ENCODE results near the gene TNFAIP1. TPM values are rescaled to one million over a fixed set of nuclear protein-coding genes. Genes with fewer than 3 reads are reported as not detected.

The TNFAIP1 gene
- total RNA-seq, 2 donors from 2014 or later, result 28.1 to 47.6 TPM

DNA sequence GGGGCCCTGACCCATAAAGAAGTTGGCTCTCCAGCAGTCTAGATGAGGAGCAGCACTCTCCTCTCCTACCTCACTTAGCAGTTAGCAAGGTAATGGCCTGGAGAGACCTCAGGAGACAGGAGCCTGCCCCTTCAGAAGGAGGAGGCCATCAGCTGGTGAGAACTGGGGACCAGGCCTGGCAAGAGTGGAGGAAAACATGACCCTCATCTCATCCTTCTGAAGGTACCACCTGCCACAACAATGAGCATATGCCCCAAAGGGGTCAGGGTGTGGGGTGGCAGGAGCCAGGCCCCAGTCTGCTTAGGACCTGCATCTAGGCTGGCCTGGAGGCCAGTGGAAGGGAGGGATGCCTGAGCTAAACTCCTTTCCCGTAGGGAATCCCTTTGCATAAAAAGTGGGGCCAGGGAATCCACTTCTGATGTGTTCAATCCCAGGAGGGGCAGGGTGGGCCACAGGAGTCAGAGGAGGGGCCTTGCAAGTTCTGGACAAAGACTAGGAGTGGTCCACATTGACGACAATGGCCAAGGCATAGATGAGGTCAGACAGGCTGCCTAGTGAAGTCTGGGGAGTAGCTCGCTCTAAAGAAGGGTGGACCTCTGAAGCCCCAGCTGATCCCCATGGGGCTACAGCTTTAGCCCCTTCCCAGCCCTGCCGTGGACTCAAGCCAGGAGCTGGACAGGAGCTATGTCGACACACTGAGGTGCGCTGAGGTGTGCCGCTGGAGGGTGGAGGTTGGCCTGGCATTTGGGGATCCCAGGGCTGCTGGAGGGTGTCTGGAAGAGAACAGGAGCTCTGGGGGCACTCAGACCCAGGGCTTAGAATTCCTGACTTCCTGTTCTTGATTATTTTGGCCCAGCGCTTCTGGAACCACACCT is 28.5 kb downstream of the TNFAIP1 start:
- Histone ChIP-seq H3K36me3 (peaks cover 51% of the 10 kb centered on the region), H3K27ac (no peak overlapping the region), H3K4me3 (no peak overlapping the region), H3K4me1 (no peaks in the 10 kb centered on the region), H3K9me3 (no peaks in the 10 kb centered on the region), H3K27me3 (no peaks in the 10 kb centered on the region)
- TF ChIP-seq, protein P1, sequence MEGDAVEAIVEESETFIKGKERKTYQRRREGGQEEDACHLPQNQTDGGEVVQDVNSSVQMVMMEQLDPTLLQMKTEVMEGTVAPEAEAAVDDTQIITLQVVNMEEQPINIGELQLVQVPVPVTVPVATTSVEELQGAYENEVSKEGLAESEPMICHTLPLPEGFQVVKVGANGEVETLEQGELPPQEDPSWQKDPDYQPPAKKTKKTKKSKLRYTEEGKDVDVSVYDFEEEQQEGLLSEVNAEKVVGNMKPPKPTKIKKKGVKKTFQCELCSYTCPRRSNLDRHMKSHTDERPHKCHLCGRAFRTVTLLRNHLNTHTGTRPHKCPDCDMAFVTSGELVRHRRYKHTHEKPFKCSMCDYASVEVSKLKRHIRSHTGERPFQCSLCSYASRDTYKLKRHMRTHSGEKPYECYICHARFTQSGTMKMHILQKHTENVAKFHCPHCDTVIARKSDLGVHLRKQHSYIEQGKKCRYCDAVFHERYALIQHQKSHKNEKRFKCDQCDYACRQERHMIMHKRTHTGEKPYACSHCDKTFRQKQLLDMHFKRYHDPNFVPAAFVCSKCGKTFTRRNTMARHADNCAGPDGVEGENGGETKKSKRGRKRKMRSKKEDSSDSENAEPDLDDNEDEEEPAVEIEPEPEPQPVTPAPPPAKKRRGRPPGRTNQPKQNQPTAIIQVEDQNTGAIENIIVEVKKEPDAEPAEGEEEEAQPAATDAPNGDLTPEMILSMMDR (IDR thresholded peaks at IDR 0.05), result no peak
- DNase-seq (ENCODE audit: low spot score), result no peak

DNA sequence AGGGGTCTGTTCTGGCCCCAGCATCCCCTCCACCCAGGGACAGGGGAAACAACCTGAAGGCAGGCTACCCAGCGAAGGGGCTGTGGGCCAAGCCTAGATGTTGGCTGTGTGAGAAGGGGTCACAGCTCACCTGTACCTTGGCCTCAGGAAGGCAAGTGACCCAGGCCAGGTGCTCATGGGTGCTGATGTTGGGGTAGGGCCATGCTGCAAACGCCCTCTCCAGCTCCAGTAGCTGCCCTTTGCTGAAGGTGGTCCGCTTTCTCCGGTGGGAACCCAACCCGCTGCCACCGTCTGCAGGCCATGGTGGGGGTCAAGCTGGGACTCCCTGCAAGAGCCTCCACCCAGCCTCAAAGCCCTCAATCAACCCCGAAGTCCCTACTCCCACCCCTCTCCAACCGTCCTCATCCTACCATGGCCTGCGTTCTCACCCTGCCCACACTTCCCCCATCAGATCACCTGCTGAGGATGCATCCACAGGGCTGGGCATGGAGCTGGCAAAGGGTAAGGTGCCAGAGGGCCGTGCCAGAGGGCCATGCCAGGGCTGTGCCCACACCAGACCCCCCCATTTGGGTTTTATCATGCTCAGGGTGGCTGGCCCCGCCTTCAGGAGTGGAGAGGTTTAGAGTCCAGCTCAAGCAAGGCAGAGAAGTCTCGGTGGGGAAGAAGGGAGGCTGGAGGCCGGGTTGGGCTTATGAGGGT is 29.3 kb downstream of the TNFAIP1 start, which contains the start of gene SEBOX:
SEBOX (minus strand) TSS at position 535 of the 699 bp plus-strand sequence; CDS start at position 487, 48 bp downstream.
- DNase-seq (ENCODE audit: low spot score), result no peak
- Histone ChIP-seq H3K36me3 (peaks cover 43% of the 10 kb centered on the region), H3K4me3 (no peak within 1 kb of the TSS), H3K27ac (no peak within 1 kb of the TSS), H3K4me1 (peaks cover 0 to under 1% of the 10 kb centered on the region in 2 donors), H3K9me3 (no peaks in the 10 kb centered on the region), H3K27me3 (no peaks in the 10 kb centered on the region)
- TF ChIP-seq, protein P1 (IDR thresholded peaks at IDR 0.05), result no peak

DNA sequence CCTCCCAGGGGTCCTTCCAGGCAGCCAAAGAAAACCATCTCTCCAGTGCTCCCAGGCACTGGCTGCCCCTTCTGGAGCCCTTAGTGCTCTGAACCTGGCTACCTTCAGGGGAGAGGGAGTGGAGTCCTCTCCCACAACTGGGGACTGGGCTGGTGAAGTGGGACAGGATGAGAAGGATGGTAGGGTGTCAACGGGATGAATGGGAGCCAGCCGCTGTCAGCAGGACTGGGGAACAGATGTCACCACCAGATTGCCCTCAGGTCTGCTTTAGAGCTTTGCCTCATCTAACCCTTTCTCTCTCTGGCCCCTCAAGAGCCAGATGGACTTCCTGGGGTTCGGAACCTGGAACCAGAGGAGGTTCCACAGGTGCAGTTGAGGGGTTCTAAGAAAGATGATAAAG is 29.9 kb downstream of the TNFAIP1 start:
- Histone ChIP-seq H3K27me3 (no peaks in the 10 kb centered on the region), H3K9me3 (no peaks in the 10 kb centered on the region), H3K4me1 (peaks cover 0 to 7% of the 10 kb centered on the region in 2 donors), H3K27ac (no peak overlapping the region), H3K36me3 (peaks cover 36% of the 10 kb centered on the region), H3K4me3 (no peak overlapping the region)
- DNase-seq (ENCODE audit: low spot score), result no peak
- TF ChIP-seq, protein P1 (IDR thresholded peaks at IDR 0.05), result no peak

DNA sequence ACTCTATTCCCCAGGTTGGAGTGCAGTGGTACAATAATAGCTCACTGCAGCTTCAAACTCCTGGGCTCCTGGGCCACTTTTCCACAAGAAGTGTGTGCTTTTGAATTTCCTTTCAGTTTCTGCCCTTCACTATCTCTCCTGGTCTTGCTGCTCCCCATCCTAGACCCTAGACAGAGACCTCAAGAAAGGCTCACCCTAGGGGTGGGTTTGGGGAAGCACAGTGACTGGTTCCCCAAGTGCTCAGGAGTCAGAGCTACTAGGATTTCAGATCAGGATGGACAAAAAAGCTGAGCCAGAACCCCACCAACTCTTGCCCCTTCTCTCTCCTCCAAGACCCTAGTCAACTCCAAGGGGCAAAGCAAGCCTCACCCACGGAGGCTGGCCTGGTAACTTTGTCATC is 31.0 kb downstream of the TNFAIP1 start:
- peaks cover 0 to 16% of the 10 kb centered on the region in 2 donors for H3K4me1 ChIP-seq
- peaks cover 25% of the 10 kb centered on the region for H3K36me3 ChIP-seq
- TF ChIP-seq, protein P1 (IDR thresholded peaks at IDR 0.05), result no peak
- H3K27ac ChIP-seq, result no peak overlapping the region
- DNase-seq (ENCODE audit: low spot score), result no peak
- no peaks in the 10 kb centered on the region for H3K9me3 ChIP-seq
- H3K4me3 ChIP-seq, result no peak overlapping the region
- H3K27me3 ChIP-seq, result no peaks in the 10 kb centered on the region

DNA sequence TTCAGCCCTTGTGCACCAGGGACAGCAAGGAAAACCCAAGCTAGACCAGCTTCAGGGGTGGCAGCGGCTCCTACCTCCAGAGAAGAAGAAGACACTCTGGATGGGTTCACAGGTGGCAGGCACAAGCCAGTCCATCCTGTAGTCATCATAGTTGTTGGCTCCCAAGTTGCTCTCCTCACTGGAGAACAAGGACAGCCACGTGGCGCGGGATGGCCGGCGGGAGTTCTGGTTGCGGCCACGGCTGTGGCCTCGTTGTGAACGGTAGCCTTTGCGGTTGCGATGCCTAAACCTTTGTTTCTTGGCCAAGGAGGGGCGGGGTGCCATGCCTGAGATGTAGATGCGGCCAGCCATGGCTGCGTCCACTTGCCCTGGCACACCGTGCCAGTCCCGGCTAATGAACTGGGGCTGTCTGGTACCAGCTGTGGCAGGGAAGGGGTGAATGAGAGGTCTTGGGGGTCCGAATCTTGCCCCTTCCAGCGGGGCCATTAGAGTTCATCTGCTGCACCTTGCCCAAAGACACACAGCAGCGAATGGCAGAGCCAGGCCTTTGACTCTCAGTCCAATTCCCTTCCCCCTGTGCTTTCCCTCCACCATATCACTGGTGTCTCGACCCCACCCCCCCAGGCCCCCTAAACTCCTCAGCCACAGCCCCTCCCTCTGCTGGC is 32.2 kb downstream of the TNFAIP1 start:
- Histone ChIP-seq H3K36me3 (peaks cover 16% of the 10 kb centered on the region), H3K9me3 (no peaks in the 10 kb centered on the region), H3K27ac (no peak overlapping the region), H3K27me3 (no peaks in the 10 kb centered on the region), H3K4me3 (no peak overlapping the region), H3K4me1 (peaks cover 0 to 26% of the 10 kb centered on the region in 2 donors)
- TF ChIP-seq, protein P1 (IDR thresholded peaks at IDR 0.05), result no peak
- no peak for DNase-seq (ENCODE audit: low spot score)
